Suprapubic skin (tissue), 3 donors: ENCODE data around the gene KRTAP10-6.

Experiments
- EP300 ChIP-seq: sonication (generic); formaldehyde crosslinking; IDR thresholded peaks from one replicate; pipeline ENCODE4 v1.6.1; 2017; ENCODE audit warnings: antibody characterized with exemption
- POLR2A ChIP-seq, 2 donors: fragments of 450-650 bp; IDR thresholded peaks; one replicate each; pipeline ENCODE4 v1.6.1; 2017; ENCODE audit warnings: antibody characterized with exemption in 2 of 2, mild to moderate bottlenecking in 2 of 2, moderate library complexity in 2 of 2
- TF ChIP-seq, protein P1 (sequence below), 2 donors: fragments of 200-600 bp in 1 of 2; fragments of 450-650 bp in 1 of 2; sonication (generic) in 1 of 2; IDR thresholded peaks; one replicate each; pipeline ENCODE4 v1.5.1; 2016 to 2019; ENCODE audit warnings: antibody characterized with exemption in 2 of 2, mild to moderate bottlenecking in 1 of 2, moderate library complexity in 1 of 2

DNA sequence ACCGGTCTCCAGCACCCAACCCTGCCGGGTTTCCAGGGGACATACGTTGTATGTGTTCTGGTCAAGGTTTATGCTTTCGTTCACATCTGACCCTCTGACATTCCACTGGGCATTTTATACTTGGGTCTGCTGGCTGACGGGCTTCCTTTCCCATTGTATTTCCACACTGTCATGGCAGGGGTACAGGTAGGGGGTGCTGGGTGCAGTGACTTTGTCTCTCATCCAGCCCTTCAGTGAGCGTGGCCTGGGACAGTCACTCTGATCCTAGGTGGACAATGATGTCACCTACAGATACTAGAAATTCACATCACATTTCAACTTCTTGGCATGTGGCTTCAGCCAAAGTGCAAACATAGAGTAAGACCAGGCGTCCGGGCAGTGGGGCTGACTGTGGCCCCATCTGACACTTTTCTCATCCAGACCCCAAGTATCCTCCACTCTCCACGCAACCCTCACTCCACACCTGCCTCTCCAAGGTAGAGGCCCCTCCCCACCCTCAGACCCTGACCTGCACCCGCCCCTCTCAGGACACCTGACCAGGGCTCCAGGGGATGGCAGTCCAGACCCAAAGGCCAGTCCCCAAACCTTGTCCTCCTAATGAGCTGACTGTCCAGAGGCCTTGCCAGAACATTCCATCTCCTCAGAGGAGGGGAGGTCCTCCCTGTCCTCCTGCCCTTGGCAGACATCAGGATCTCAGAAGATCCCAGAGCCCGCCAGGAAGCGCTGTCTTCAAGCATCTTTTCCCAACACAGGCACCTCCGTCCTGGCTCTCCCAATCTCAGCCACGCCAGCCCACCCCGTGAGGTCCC lies 44.1 kb upstream of the KRTAP10-6 start:
- TF ChIP-seq, protein P1, sequence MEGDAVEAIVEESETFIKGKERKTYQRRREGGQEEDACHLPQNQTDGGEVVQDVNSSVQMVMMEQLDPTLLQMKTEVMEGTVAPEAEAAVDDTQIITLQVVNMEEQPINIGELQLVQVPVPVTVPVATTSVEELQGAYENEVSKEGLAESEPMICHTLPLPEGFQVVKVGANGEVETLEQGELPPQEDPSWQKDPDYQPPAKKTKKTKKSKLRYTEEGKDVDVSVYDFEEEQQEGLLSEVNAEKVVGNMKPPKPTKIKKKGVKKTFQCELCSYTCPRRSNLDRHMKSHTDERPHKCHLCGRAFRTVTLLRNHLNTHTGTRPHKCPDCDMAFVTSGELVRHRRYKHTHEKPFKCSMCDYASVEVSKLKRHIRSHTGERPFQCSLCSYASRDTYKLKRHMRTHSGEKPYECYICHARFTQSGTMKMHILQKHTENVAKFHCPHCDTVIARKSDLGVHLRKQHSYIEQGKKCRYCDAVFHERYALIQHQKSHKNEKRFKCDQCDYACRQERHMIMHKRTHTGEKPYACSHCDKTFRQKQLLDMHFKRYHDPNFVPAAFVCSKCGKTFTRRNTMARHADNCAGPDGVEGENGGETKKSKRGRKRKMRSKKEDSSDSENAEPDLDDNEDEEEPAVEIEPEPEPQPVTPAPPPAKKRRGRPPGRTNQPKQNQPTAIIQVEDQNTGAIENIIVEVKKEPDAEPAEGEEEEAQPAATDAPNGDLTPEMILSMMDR (IDR thresholded peaks at IDR 0.05) = no peak
- TF ChIP-seq POLR2A (IDR thresholded peaks at IDR 0.05) (no peak), EP300 (no peak)
